K562 (cell line): Measurements from ENCODE around the gene KLK11. TPM values are rescaled to one million over a fixed set of nuclear protein-coding genes. Genes with fewer than 3 reads are reported as not detected.

Experiments used
- ATAC-seq: fragments of 200-7000 bp; cut with Tn5 transposase; 3 replicates; pipeline ENCODE4 v1.9.1; 2020; ENCODE audit warnings: moderate library complexity
- BruUV-seq: library from RNA; stranded (reverse); fragments of 400-500 nt; replicated peaks from 2 replicates; lab custom pipeline; 2021; lab: Mats Ljungman, UMichigan
- CTCF ChIA-PET: fragments of 300-600 bp; formaldehyde crosslinking; extraction: SDS; loops from one replicate; lab custom pipeline; 2021; ENCODE audit warnings: low intra/inter-chr PET ratio; lab: Yijun Ruan, JAX
- POLR2A ChIA-PET: fragments of 300-600, 350-650 bp; sonication (Branson Sonifier 250); formaldehyde crosslinking; extraction: SDS; loops from one replicate; lab custom pipeline; 2021; ENCODE audit warnings: antibody characterized with exemption, inconsistent platforms; lab: Yijun Ruan, JAX
- DNase-seq, 4 experiments: peaks; one replicate each; pipeline versions ENCODE4 v3.0.0 to v3.0.0-alpha.2; 2011 to 2018; ENCODE audit warnings: low spot score in 3 of 4, mixed read lengths in 3 of 4; ENCODE audit errors: extremely low read depth in 1 of 4
- FAIRE-seq: peaks from 2 replicates; lab custom pipeline; 2011; peaks lifted over from hg19 to GRCh38; lab: Jason Lieb, UNC
- H2AFZ ChIP-seq: 2 replicates; pipeline ENCODE4 v1.6.0; 2011; ENCODE audit warnings: low read depth, low read length, control low read depth, inconsistent platforms
- H3K27ac ChIP-seq: fragments of 200-600 bp; 3 replicates; pipeline ENCODE4 v1.8.0; 2011; ENCODE audit warnings: low read depth, mild to moderate bottlenecking, control low read depth, inconsistent platforms, low read length, moderate library complexity, mixed read lengths; ENCODE audit errors: extremely low read depth
- H3K27me3 ChIP-seq, 2 experiments: fragments of 300-600 bp in 1 of 2; 2 replicates in 1 of 2; 3 replicates in 1 of 2; pipeline versions ENCODE4 v1.6.0 to v1.8.0; 2011; ENCODE audit warnings: inconsistent platforms in 2 of 2, low read length in 2 of 2, mild to moderate bottlenecking in 1 of 2, mixed read lengths in 1 of 2, moderate library complexity in 1 of 2; ENCODE audit not compliant: control insufficient read depth in 2 of 2, insufficient read depth in 2 of 2
- H3K36me3 ChIP-seq: fragments of 300-600 bp; 3 replicates; pipeline ENCODE4 v1.8.0; 2011; ENCODE audit warnings: mild to moderate bottlenecking, low read length, inconsistent platforms; ENCODE audit not compliant: control insufficient read depth, insufficient read depth
- H3K4me1 ChIP-seq, 2 experiments: fragments of 200-600 bp in 1 of 2; replicated peaks in 1 of 2; 2 replicates in 1 of 2; 3 replicates in 1 of 2; pipeline versions ENCODE4 v1.5.1 to v1.8.0; 2011; ENCODE audit warnings: inconsistent platforms in 2 of 2, low read length in 2 of 2, mild to moderate bottlenecking in 1 of 2, mixed read lengths in 1 of 2, moderate library complexity in 1 of 2; ENCODE audit not compliant: control insufficient read depth in 2 of 2, insufficient read depth in 2 of 2
- H3K4me2 ChIP-seq: 2 replicates; pipeline ENCODE4 v1.6.1; 2011; ENCODE audit warnings: low read length, control low read depth, inconsistent platforms, mixed read lengths; ENCODE audit not compliant: insufficient read depth
- H3K4me3 ChIP-seq: fragments of 200-600 bp; sonication (generic), shearing (Covaris generic); 2 replicates; pipeline ENCODE4 v1.5.1; 2016; ENCODE audit warnings: control low read depth, inconsistent platforms
- H3K79me2 ChIP-seq: fragments of 200-600 bp; 3 replicates; pipeline ENCODE4 v1.8.0; 2011; ENCODE audit warnings: low read length, inconsistent platforms; ENCODE audit not compliant: control insufficient read depth, insufficient read depth
- H3K9ac ChIP-seq, 2 experiments: 2 replicates each; pipeline versions ENCODE4 v1.6.0 to v1.6.1; 2011; ENCODE audit warnings: low read depth in 2 of 2, low read length in 2 of 2, control low read depth in 1 of 2, inconsistent platforms in 1 of 2, mild to moderate bottlenecking in 1 of 2, mixed read lengths in 1 of 2; ENCODE audit not compliant: insufficient read depth in 1 of 2
- H3K9me1 ChIP-seq: one replicate; pipeline ENCODE4 v1.6.0; 2011; ENCODE audit warnings: inconsistent platforms, mild to moderate bottlenecking, low read length, moderate library complexity; ENCODE audit not compliant: control insufficient read depth, insufficient read depth
- H3K9me3 ChIP-seq: replicated peaks from 2 replicates; pipeline ENCODE4 v1.5.1; 2011; ENCODE audit warnings: low read depth, low read length, inconsistent platforms; ENCODE audit not compliant: control insufficient read depth, insufficient read depth
- H4K20me1 ChIP-seq: replicated peaks from 2 replicates; pipeline ENCODE4 v1.6.1; 2011; ENCODE audit warnings: low read length, inconsistent platforms, mixed read lengths; ENCODE audit not compliant: control insufficient read depth, insufficient read depth
- CBFA2T3 ChIP-seq: fragments of 450-650 bp; IDR thresholded peaks from 2 replicates; pipeline ENCODE4 v1.6.1; 2017
- NCOR1 ChIP-seq: fragments of 450-650 bp; IDR thresholded peaks from 2 replicates; pipeline ENCODE4 v1.6.1; 2016; ENCODE audit warnings: mild to moderate bottlenecking, moderate library complexity
- SPI1 ChIP-seq: IDR thresholded peaks from 2 replicates; pipeline ENCODE4 v1.6.1; 2011; ENCODE audit warnings: low read depth, low read length, control low read depth, borderline replicate concordance
- SRSF7 ChIP-seq: fragments of 200-400 bp; formaldehyde crosslinking; optimal IDR thresholded peaks from 2 replicates; pipeline ENCODE3; 2017; ENCODE audit warnings: mild to moderate bottlenecking, low read depth, low read length
- U2AF2 ChIP-seq: fragments of 200-400 bp; formaldehyde crosslinking; optimal IDR thresholded peaks from 2 replicates; pipeline ENCODE3; 2017; ENCODE audit warnings: low read depth, mild to moderate bottlenecking, low read length
- WGBS: fragments of 100-300 bp; shearing (Covaris generic); methylation state at CpG from one replicate; pipeline ENCODE4 v1.1.6; 2016; ENCODE audit warnings: low coverage, mixed read lengths; ENCODE audit not compliant: insufficient coverage; ENCODE audit errors: missing lambda C conversion rate; 5-methylcytosine and 5-hydroxymethylcytosine counted together
- in situ Hi-C: fragments of 300-500 bp; cut with MboI; formaldehyde crosslinking; loops from 4 replicates; pipeline ENCODE4 v1.15.0; 2018; ENCODE audit warnings: inconsistent platforms, mixed read lengths
- intact Hi-C: fragments of 100-400 bp; cut with micrococcal nuclease; formaldehyde crosslinking; loops from 2 replicates; pipeline ENCODE4 v1.14.2; 2022
- polyA plus RNA-seq, 8 experiments: library from polyadenylated mRNA; depleted of rRNA in 4 of 8; stranded (reverse) in 5 of 8; unstranded in 3 of 8; fragments of >200 nt; fragmentation: Nextera tagmentation in 2 of 8; fragmentation: Illumina TruSeq in 1 of 8; extraction: Ambion mirVana in 2 of 8; extraction: Trizol in 1 of 8; gene quantifications; 2 replicates each; pipeline versions ENCODE4 v1.2.1 to v1.2.3, GENCODE V29; 2011 to 2014; ENCODE audit warnings: inconsistent platforms in 1 of 8, missing spikeins in 1 of 8
- total RNA-seq, 7 experiments: library from RNA; depleted of rRNA in 6 of 7; stranded (reverse); fragments of >200 nt in 6 of 7; fragmentation: Illumina TruSeq in 2 of 7; extraction: Trizol in 2 of 7; gene quantifications; 2 replicates each; pipeline versions ENCODE4 v1.2.1 to v1.2.3, GENCODE V29; 2011 to 2021; ENCODE audit warnings: low replicate concordance in 1 of 7
- TF ChIP-seq, protein P1 (sequence below): fragments of 450-650 bp; IDR thresholded peaks from 2 replicates; pipeline ENCODE4 v1.6.1; 2016
- TF ChIP-seq, protein P2 (sequence below): fragments of 250-450 bp; sonication (Bioruptor Pico); IDR thresholded peaks from 2 replicates; pipeline ENCODE4 v1.8.0; 2022; ENCODE audit warnings: moderate library complexity, mild to moderate bottlenecking, inconsistent platforms

The KLK11 gene
- total and polyA plus RNA-seq, 9 of the 15 experiments (the other 6 are each of a cell fraction or from before 2014, with no cell fraction given), result not detected

DNA sequence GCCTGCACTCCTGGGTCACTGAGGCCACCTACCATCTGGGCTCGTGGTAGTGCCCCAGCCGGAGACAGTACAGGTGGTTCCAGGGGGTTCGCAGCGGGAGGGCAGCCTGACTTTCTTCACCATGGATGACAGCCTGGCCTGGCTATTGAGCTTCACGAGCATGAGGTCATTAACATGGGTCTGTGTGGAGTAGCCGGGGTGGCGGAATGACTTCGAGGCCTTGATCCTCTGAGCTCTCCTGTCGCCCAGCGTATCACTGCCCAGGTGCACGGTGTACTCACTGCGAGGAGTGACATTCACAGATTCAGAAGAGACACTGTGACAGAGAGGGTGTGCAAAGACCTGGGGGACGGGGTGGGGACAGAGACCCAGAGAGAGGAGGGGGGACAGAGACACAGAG lies 46.2 kb downstream of the KLK11 start:
- no peaks in the 10 kb centered on the region for H4K20me1 ChIP-seq
- TF ChIP-seq CBFA2T3 (no peak), NCOR1 (no peak), SPI1 (no peak), SRSF7 (no peak), U2AF2 (no peak)
- TF ChIP-seq, all 486 proteins: peak for 0

DNA sequence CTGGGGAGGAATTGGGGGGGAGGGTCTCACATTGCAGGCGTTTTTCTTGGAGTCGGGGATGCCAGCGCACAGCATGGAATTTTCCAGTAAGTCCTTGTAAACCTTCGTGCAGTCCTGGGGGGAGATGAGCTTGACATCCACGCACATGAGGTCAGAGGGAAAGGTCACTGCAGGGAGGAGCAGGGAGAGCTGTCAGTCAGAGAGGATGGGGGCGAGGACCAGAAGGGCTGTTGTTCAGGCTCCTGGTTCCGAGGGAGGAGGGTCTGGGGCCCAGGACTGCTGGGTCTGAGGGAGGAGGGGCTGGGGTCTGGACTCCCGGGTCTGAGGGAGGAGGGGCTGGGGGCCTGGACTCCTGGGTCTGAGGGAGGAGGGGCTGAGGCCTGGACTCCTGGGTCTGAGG lies 46.7 kb downstream of the KLK11 start:
- no peak for DNase-seq
- POLR2A ChIA-PET, result no interaction called here
- no peak overlapping the region for H3K4me2 ChIP-seq
- H3K27me3 ChIP-seq, result peaks cover 5 to 19% of the 10 kb centered on the region in 2 experiments; a peak in 3 of 5 replicates
- 3% methylated on average over 7 of the region's 8 CpGs for WGBS
- ATAC-seq, result no peak
- no peaks in the 10 kb centered on the region for H3K9me3 ChIP-seq
- H3K27ac ChIP-seq, result no peak overlapping the region
- no peaks in the 10 kb centered on the region for H4K20me1 ChIP-seq
- intact Hi-C loops, result no loop called here
- CTCF ChIA-PET, result no interaction called here
- no peaks in the 10 kb centered on the region for H3K36me3 ChIP-seq
- peaks cover 0 to 3% of the 10 kb centered on the region in 2 experiments; a peak in 1 of 5 replicates for H3K4me1 ChIP-seq
- H2AFZ ChIP-seq, result no peak overlapping the region
- H3K4me3 ChIP-seq, result no peak overlapping the region
- TF ChIP-seq, protein P1, sequence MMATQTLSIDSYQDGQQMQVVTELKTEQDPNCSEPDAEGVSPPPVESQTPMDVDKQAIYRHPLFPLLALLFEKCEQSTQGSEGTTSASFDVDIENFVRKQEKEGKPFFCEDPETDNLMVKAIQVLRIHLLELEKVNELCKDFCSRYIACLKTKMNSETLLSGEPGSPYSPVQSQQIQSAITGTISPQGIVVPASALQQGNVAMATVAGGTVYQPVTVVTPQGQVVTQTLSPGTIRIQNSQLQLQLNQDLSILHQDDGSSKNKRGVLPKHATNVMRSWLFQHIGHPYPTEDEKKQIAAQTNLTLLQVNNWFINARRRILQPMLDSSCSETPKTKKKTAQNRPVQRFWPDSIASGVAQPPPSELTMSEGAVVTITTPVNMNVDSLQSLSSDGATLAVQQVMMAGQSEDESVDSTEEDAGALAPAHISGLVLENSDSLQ, result peak; percentile 60
- TF ChIP-seq, protein P2, sequence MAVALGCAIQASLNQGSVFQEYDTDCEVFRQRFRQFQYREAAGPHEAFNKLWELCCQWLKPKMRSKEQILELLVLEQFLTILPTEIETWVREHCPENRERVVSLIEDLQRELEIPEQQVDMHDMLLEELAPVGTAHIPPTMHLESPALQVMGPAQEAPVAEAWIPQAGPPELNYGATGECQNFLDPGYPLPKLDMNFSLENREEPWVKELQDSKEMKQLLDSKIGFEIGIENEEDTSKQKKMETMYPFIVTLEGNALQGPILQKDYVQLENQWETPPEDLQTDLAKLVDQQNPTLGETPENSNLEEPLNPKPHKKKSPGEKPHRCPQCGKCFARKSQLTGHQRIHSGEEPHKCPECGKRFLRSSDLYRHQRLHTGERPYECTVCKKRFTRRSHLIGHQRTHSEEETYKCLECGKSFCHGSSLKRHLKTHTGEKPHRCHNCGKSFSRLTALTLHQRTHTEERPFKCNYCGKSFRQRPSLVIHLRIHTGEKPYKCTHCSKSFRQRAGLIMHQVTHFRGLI (CRISPR knock-in tag), result no peak
- no TSS peak for BruUV-seq
- H3K79me2 ChIP-seq, result no peaks in the 10 kb centered on the region
- FAIRE-seq, result no peak
- H3K9ac ChIP-seq, result no peak overlapping the region
- in situ Hi-C loops, result no loop called here
- H3K9me1 ChIP-seq, result no peaks in the 10 kb centered on the region

More for the DNA sequence above, 46.2 kb downstream of the KLK11 start:
- H3K4me2 ChIP-seq, result no peak overlapping the region
- BruUV-seq, result no TSS peak
- no peaks in the 10 kb centered on the region for H3K36me3 ChIP-seq
- H3K79me2 ChIP-seq, result no peaks in the 10 kb centered on the region
- POLR2A ChIA-PET, result no interaction called here
- no peaks in the 10 kb centered on the region for H3K9me1 ChIP-seq
- peaks cover 0 to 3% of the 10 kb centered on the region in 2 experiments; a peak in 1 of 5 replicates for H3K4me1 ChIP-seq
- no peak overlapping the region for H2AFZ ChIP-seq
- peaks cover 6 to 22% of the 10 kb centered on the region in 2 experiments; a peak in 3 of 5 replicates for H3K27me3 ChIP-seq
- no peak for ATAC-seq
- no peaks in the 10 kb centered on the region for H3K9me3 ChIP-seq
- no peak overlapping the region for H3K9ac ChIP-seq
- H3K4me3 ChIP-seq, result no peak overlapping the region
- H3K27ac ChIP-seq, result no peak overlapping the region
- intact Hi-C loops, result no loop called here
- no peak for FAIRE-seq
- WGBS, result 0% methylated on average over 13 of the region's 13 CpGs
- CTCF ChIA-PET, result no interaction called here
- no peak for DNase-seq
- in situ Hi-C loops, result no loop called here
